WTC11 (cell line): ENCODE results near the gene SERPIND1.

Source experiments
- CREB1 ChIP-seq: sonication (generic); formaldehyde crosslinking; IDR thresholded peaks from 2 replicates; pipeline ENCODE4 v1.8.0; 2023; ENCODE audit warnings: mild to moderate bottlenecking, missing genetic modification reagents
- JAZF1 ChIP-seq: fragments of 250-450 bp; sonication (Bioruptor Pico); IDR thresholded peaks from 2 replicates; pipeline ENCODE4 v1.9.0; 2021; ENCODE audit warnings: moderate library complexity, mild to moderate bottlenecking, inconsistent platforms
- NR3C1 ChIP-seq: sonication (generic); formaldehyde crosslinking; conservative IDR thresholded peaks from 2 replicates; pipeline ENCODE4 v1.8.1; 2023; ENCODE audit warnings: low read depth, mild to moderate bottlenecking, missing genetic modification reagents
- SP1 ChIP-seq: sonication (generic); formaldehyde crosslinking; conservative IDR thresholded peaks from 2 replicates; pipeline ENCODE4 v1.8.1; 2022; ENCODE audit warnings: missing genetic modification reagents
- ZNF138 ChIP-seq: sonication (generic); formaldehyde crosslinking; conservative IDR thresholded peaks from 2 replicates; pipeline ENCODE4 v1.8.1; 2022; ENCODE audit warnings: mild to moderate bottlenecking, moderate library complexity, missing genetic modification reagents
- TF ChIP-seq, protein P1 (sequence below): fragments of 200-600 bp; IDR thresholded peaks from 2 replicates; pipeline ENCODE4 v1.8.0; 2022; ENCODE audit warnings: antibody characterized with exemption
- TF ChIP-seq, protein P2 (sequence below): sonication (generic); formaldehyde crosslinking; IDR thresholded peaks from 2 replicates; pipeline ENCODE4 v1.8.0; 2022; ENCODE audit warnings: mild to moderate bottlenecking, missing genetic modification reagents
- TF ChIP-seq, protein P3 (sequence below): sonication (generic); formaldehyde crosslinking; IDR thresholded peaks from 2 replicates; pipeline ENCODE4 v1.8.0; 2023; ENCODE audit warnings: missing genetic modification reagents, mild to moderate bottlenecking, borderline replicate concordance
- TF ChIP-seq, protein P4 (sequence below): sonication (generic); formaldehyde crosslinking; IDR thresholded peaks from 2 replicates; pipeline ENCODE4 v1.8.1; 2023; ENCODE audit warnings: mild to moderate bottlenecking, missing genetic modification reagents, moderate library complexity

DNA sequence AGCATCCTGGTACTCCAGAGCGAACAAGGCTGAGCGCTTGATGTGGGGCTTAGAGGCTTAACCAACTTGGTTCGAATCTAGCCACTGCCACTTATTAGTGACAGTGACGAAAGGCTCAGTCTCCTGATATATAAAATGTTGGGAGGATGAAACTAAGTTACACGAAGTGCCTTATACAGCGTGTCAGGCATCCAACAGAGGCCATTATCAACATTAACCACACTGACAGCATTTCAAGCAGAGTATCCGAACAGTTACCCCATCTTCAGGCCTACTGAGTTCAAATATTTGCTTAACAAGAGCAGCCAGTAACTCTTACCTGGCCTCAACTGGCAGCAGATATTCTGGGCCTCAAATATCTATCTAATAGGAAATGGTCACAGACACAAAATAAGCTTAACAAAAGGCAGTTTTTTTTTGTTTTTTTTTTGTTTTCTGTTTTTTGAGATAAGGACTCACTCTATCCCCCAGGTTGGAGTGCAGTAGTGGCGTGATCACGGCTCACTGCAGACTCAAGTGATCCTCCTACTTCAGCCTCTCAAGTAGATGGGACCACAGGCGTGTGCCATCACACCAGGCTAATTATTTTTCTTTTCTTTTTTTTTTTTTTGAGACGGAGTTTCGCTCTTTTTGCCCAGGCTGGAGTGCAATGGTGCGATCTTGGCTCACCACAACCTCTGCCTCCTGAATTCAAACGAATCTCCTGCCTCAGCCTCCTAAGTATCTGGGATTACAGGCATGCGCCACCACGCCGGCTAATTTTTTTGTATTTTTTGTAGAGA, 2.9 kb downstream of the SERPIND1 start:
- TF ChIP-seq, protein P1, sequence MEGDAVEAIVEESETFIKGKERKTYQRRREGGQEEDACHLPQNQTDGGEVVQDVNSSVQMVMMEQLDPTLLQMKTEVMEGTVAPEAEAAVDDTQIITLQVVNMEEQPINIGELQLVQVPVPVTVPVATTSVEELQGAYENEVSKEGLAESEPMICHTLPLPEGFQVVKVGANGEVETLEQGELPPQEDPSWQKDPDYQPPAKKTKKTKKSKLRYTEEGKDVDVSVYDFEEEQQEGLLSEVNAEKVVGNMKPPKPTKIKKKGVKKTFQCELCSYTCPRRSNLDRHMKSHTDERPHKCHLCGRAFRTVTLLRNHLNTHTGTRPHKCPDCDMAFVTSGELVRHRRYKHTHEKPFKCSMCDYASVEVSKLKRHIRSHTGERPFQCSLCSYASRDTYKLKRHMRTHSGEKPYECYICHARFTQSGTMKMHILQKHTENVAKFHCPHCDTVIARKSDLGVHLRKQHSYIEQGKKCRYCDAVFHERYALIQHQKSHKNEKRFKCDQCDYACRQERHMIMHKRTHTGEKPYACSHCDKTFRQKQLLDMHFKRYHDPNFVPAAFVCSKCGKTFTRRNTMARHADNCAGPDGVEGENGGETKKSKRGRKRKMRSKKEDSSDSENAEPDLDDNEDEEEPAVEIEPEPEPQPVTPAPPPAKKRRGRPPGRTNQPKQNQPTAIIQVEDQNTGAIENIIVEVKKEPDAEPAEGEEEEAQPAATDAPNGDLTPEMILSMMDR, result no peak
- TF ChIP-seq SP1 (CRISPR knock-in tag) (no peak), CREB1 (CRISPR knock-in tag) (no peak), JAZF1 (no peak), ZNF138 (CRISPR knock-in tag) (no peak), NR3C1 (CRISPR knock-in tag) (no peak)
- TF ChIP-seq, protein P2, sequence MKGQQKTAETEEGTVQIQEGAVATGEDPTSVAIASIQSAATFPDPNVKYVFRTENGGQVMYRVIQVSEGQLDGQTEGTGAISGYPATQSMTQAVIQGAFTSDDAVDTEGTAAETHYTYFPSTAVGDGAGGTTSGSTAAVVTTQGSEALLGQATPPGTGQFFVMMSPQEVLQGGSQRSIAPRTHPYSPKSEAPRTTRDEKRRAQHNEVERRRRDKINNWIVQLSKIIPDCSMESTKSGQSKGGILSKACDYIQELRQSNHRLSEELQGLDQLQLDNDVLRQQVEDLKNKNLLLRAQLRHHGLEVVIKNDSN, result no peak
- TF ChIP-seq, protein P3, sequence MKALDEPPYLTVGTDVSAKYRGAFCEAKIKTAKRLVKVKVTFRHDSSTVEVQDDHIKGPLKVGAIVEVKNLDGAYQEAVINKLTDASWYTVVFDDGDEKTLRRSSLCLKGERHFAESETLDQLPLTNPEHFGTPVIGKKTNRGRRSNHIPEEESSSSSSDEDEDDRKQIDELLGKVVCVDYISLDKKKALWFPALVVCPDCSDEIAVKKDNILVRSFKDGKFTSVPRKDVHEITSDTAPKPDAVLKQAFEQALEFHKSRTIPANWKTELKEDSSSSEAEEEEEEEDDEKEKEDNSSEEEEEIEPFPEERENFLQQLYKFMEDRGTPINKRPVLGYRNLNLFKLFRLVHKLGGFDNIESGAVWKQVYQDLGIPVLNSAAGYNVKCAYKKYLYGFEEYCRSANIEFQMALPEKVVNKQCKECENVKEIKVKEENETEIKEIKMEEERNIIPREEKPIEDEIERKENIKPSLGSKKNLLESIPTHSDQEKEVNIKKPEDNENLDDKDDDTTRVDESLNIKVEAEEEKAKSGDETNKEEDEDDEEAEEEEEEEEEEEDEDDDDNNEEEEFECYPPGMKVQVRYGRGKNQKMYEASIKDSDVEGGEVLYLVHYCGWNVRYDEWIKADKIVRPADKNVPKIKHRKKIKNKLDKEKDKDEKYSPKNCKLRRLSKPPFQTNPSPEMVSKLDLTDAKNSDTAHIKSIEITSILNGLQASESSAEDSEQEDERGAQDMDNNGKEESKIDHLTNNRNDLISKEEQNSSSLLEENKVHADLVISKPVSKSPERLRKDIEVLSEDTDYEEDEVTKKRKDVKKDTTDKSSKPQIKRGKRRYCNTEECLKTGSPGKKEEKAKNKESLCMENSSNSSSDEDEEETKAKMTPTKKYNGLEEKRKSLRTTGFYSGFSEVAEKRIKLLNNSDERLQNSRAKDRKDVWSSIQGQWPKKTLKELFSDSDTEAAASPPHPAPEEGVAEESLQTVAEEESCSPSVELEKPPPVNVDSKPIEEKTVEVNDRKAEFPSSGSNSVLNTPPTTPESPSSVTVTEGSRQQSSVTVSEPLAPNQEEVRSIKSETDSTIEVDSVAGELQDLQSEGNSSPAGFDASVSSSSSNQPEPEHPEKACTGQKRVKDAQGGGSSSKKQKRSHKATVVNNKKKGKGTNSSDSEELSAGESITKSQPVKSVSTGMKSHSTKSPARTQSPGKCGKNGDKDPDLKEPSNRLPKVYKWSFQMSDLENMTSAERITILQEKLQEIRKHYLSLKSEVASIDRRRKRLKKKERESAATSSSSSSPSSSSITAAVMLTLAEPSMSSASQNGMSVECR (CRISPR knock-in tag), result no peak
- TF ChIP-seq, protein P4, sequence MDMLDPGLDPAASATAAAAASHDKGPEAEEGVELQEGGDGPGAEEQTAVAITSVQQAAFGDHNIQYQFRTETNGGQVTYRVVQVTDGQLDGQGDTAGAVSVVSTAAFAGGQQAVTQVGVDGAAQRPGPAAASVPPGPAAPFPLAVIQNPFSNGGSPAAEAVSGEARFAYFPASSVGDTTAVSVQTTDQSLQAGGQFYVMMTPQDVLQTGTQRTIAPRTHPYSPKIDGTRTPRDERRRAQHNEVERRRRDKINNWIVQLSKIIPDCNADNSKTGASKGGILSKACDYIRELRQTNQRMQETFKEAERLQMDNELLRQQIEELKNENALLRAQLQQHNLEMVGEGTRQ (CRISPR knock-in tag), result no peak
